Activated CD4-positive, alpha-beta memory T cell treated with anti-CD3 and anti-CD28 coated beads for 36 hours (primary cell): ENCODE results near the gene AGO3. TPM values are rescaled to one million over a fixed set of nuclear protein-coding genes. Genes with fewer than 3 reads are reported as not detected.
"Not testable (repeated sequence)": the region's sequence is repeated elsewhere in the genome, so short reads cannot be mapped to it uniquely, and the experiment has no call there.

Experiments used
- CTCF ChIA-PET: fragments of 350-600 bp; sonication (Branson Sonifier 250); formaldehyde crosslinking; loops from one replicate; lab custom pipeline; 2021; ENCODE audit warnings: antibody characterized with exemption, inconsistent platforms; lab: Charles Lee
- POLR2A ChIA-PET: fragments of 350-600 bp; sonication (Branson Sonifier 250); formaldehyde crosslinking; loops from one replicate; lab custom pipeline; 2021; ENCODE audit warnings: antibody characterized with exemption; lab: Charles Lee
- DNase-seq: peaks from one replicate; pipeline ENCODE4 v3.0.0-alpha.2; 2020
- H3K27ac Mint-ChIP-seq: one replicate; pipeline ENCODE4 v1.8.0; 2021; ENCODE audit warnings: mixed read lengths
- H3K27me3 Mint-ChIP-seq: one replicate; pipeline ENCODE4 v1.8.0; 2021; ENCODE audit warnings: mixed read lengths
- H3K36me3 Mint-ChIP-seq: one replicate; pipeline ENCODE4 v1.8.0; 2021; ENCODE audit warnings: mixed read lengths
- H3K4me1 Mint-ChIP-seq: one replicate; pipeline ENCODE4 v1.8.0; 2021; ENCODE audit warnings: low read depth, mixed read lengths
- H3K4me3 Mint-ChIP-seq: one replicate; pipeline ENCODE4 v1.8.0; 2021; ENCODE audit warnings: mild to moderate bottlenecking, mixed read lengths
- H3K9me3 Mint-ChIP-seq: one replicate; pipeline ENCODE4 v1.8.0; 2021; ENCODE audit warnings: mixed read lengths
- intact Hi-C: fragments of 100-400 bp; cut with micrococcal nuclease; formaldehyde crosslinking; loops from one replicate; pipeline ENCODE4 v1.15.1; 2023
- total RNA-seq, 2 experiments: library from RNA; stranded (reverse); gene quantifications; one replicate each; pipeline ENCODE4 v1.2.3, GENCODE V29; 2021

AGO3 gene
- total RNA-seq, 2 experiments from 2014 or later, result 23.1 to 25.3 TPM

DNA sequence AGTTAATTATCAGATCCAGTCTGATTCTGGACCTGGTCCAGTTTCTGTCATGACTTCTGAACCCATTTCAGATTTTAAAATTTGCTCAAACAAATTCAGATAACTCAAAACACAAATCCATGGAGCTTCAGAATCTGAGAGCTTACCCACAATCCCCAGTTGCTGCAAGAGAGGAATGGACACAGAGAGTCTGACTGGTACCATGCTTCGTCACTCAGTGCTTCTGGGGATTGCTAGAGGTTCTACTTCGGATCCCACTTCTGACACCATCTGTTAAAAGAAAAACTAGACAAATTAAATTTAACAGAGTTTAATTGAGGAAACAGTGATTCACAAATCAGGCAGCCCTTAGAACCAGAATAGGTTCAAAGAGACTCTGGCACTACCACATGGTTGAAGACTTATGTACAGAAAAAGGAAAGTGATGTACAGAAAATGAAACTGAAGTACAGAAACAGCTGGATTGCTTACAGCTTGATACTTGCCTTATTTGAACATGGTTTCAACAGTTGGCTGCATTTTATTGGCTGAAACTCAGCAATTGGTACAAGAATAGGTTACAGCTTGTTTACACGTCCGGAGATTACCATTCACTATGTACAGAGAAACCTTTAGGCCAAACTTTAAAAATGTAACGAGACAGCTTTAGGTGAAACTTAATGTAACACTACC is 92.3 kb downstream of the AGO3 start:
- ChIA-PET POLR2A (no interaction called here), CTCF (no interaction called here)
- H3K36me3 Mint-ChIP-seq, result peaks cover 33% of the 10 kb centered on the region
- intact Hi-C loops, result loop anchor here (10.0 kb wide), 1 partner anchor 88 kb away; the partner anchor contains the start of gene AGO3
- no peak overlapping the region for H3K4me3 Mint-ChIP-seq
- H3K27ac Mint-ChIP-seq, result peak overlapping the region; percentile 34
- DNase-seq, result no peak
- peaks cover 2% of the 10 kb centered on the region for H3K9me3 Mint-ChIP-seq
- H3K4me1 Mint-ChIP-seq, result peaks cover 7% of the 10 kb centered on the region
- H3K27me3 Mint-ChIP-seq, result no peaks in the 10 kb centered on the region

DNA sequence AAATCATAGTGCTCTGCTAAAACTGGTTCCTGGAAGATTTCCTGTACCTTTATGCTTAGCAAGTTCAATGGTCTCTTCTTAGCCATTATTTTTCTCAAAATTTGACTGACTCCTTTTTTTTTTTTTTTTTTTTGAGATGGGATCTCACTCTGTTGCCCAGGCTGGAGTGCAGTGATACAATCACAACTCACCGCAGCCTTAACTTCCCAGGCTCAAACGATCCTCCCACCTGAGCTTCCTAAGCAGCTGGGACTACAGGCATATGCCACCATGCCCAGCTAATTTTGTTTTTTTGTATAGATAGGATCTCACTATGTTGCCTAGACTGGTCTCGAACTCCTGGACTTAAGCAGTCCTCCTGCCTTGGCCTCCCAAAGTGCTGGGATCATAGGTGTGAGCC is 93.1 kb downstream of the AGO3 start:
- Mint-ChIP-seq H3K27ac (peak overlapping the region; percentile 34), H3K36me3 (peaks cover 36% of the 10 kb centered on the region)
- DNase-seq, POLR2A ChIA-PET, H3K9me3 Mint-ChIP-seq, H3K27me3 Mint-ChIP-seq, CTCF ChIA-PET, H3K4me3 Mint-ChIP-seq, H3K4me1 Mint-ChIP-seq: not testable (repeated sequence)
- intact Hi-C loops, result loop anchor here (10.0 kb wide), 1 partner anchor 89 kb away; the partner anchor contains the start of gene AGO3

DNA sequence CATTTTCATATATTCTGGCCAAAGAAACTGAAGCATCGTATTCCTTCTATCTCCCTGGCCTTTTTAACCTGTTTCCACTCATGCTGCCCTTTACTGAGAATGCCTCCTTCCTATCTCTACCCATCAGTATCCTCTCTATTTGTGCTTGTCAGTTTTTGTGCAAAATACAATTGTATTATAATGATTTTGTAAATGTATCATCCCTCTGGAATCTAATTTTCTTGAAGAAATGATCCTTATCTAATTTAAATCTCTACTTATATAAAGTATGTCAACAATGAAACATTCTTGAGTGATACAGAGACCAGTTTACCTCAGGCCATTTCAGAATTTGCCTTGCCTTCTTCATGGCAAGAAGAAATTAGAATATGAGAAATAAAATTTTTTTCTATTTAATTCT is 93.9 kb downstream of the AGO3 start:
- no peak overlapping the region for H3K4me3 Mint-ChIP-seq
- no peak overlapping the region for H3K27ac Mint-ChIP-seq
- CTCF ChIA-PET, result no interaction called here
- H3K36me3 Mint-ChIP-seq, result peaks cover 33% of the 10 kb centered on the region
- POLR2A ChIA-PET, result no interaction called here
- DNase-seq, result no peak
- intact Hi-C loops, result loop anchor here (10.0 kb wide), 1 partner anchor 90 kb away; the partner anchor contains the start of gene AGO3
- H3K27me3 Mint-ChIP-seq, result no peaks in the 10 kb centered on the region
- H3K9me3 Mint-ChIP-seq, result peaks cover 5% of the 10 kb centered on the region
- peaks cover 7% of the 10 kb centered on the region for H3K4me1 Mint-ChIP-seq

DNA sequence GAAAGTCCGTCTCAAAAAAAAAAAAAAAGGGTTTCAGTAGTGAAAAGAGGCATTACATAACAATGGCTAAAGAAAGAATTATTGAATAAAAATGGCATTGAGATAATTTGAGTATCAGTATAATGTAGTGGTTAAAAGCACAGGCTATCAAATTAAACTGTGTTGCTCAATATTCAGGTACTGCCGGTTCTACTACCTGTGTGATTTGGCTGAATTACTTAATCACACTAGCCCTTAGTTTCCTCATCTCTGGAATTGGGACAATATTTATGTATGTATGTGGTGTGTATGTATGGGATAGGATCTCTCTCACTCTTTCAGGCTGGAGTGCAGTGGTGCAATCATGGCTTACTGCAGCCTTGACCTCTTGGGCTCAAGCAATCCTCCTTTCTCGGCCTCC is 96.9 kb downstream of the AGO3 start:
- peaks cover 35% of the 10 kb centered on the region for H3K36me3 Mint-ChIP-seq
- ChIA-PET POLR2A (no interaction called here), CTCF (no interaction called here)
- no peak for DNase-seq
- no peak overlapping the region for H3K4me3 Mint-ChIP-seq
- H3K4me1 Mint-ChIP-seq, result peaks cover 7% of the 10 kb centered on the region
- H3K27me3 Mint-ChIP-seq, result no peaks in the 10 kb centered on the region
- H3K27ac Mint-ChIP-seq, result no peak overlapping the region
- H3K9me3 Mint-ChIP-seq, result peaks cover 5% of the 10 kb centered on the region
- intact Hi-C loops, result loop anchor here (10.0 kb wide), 1 partner anchor 93 kb away; the partner anchor contains the start of gene AGO3

GRCh38 chr1:36031441-36031840 is 100.5 kb downstream of the AGO3 start:
- H3K36me3 Mint-ChIP-seq, result peaks cover 32% of the 10 kb centered on the region
- no peaks in the 10 kb centered on the region for H3K4me1 Mint-ChIP-seq

GRCh38 chr1:36034692-36035091 is 103.8 kb downstream of the AGO3 start:
- no peaks in the 10 kb centered on the region for H3K27me3 Mint-ChIP-seq
- intact Hi-C loops, result no loop called here
- H3K4me3 Mint-ChIP-seq, result no peak overlapping the region
- H3K4me1 Mint-ChIP-seq, result no peaks in the 10 kb centered on the region
- ChIA-PET CTCF (no interaction called here), POLR2A (no interaction called here)
- DNase-seq, result no peak
- no peaks in the 10 kb centered on the region for H3K9me3 Mint-ChIP-seq
- no peak overlapping the region for H3K27ac Mint-ChIP-seq
- H3K36me3 Mint-ChIP-seq, result peaks cover 24% of the 10 kb centered on the region

More at GRCh38 chr1:36031441-36031840, 100.5 kb downstream of the AGO3 start:
- Mint-ChIP-seq H3K9me3 (peaks cover 5% of the 10 kb centered on the region), H3K27me3 (no peaks in the 10 kb centered on the region), H3K27ac (no peak overlapping the region), H3K4me3 (no peak overlapping the region)
- ChIA-PET POLR2A (no interaction called here), CTCF (no interaction called here)
- no peak for DNase-seq
- intact Hi-C loops, result no loop called here

- Mint-ChIP-seq H3K9me3 (no peaks in the 10 kb centered on the region), H3K36me3 (peaks cover 27% of the 10 kb centered on the region), H3K27me3 (no peaks in the 10 kb centered on the region), H3K4me3 (no peak overlapping the region), H3K27ac (no peak overlapping the region), H3K4me1 (no peaks in the 10 kb centered on the region)
- CTCF ChIA-PET, result no interaction called here
- no peak for DNase-seq
- intact Hi-C loops, result no loop called here
- POLR2A ChIA-PET, result no interaction called here
These were observed 104.2 kb downstream of the AGO3 start for GRCh38 chr1:36035154-36035553.

- H3K27ac Mint-ChIP-seq, result no peak overlapping the region
- H3K4me1 Mint-ChIP-seq, result no peaks in the 10 kb centered on the region
- intact Hi-C loops, result no loop called here
- DNase-seq, result no peak
- H3K4me3 Mint-ChIP-seq, result no peak overlapping the region
- H3K9me3 Mint-ChIP-seq, result no peaks in the 10 kb centered on the region
- ChIA-PET POLR2A (no interaction called here), CTCF (no interaction called here)
- H3K27me3 Mint-ChIP-seq, result no peaks in the 10 kb centered on the region
- H3K36me3 Mint-ChIP-seq, result peaks cover 24% of the 10 kb centered on the region
These were observed 109.3 kb downstream of the AGO3 start for GRCh38 chr1:36040238-36040637.

DNA sequence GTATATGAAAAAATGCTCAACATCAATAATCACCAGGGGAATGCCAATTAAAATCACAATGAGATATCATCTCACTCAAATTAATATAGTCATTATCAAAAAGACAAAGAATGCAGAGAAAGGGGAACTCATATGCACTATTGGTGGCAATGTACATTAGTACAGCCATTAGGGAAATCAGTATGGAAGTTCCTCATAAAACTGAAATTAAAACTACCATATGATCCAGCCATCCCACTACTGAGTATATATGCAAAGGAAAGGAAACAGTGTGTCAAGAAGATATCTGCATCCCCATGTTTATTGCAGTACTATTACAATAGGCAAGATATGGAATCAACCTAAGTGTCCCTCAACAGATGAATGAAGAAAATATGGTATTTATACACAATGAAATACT is 120.9 kb downstream of the AGO3 start:
- no peak overlapping the region for H3K27ac Mint-ChIP-seq
- H3K9me3 Mint-ChIP-seq, result peaks cover 3% of the 10 kb centered on the region
- peaks cover 24% of the 10 kb centered on the region for H3K36me3 Mint-ChIP-seq
- no peak overlapping the region for H3K4me3 Mint-ChIP-seq
- intact Hi-C loops, result no loop called here
- DNase-seq, result no peak
- H3K4me1 Mint-ChIP-seq, result no peaks in the 10 kb centered on the region
- CTCF ChIA-PET, result no interaction called here
- no peaks in the 10 kb centered on the region for H3K27me3 Mint-ChIP-seq
- POLR2A ChIA-PET, result no interaction called here

DNA sequence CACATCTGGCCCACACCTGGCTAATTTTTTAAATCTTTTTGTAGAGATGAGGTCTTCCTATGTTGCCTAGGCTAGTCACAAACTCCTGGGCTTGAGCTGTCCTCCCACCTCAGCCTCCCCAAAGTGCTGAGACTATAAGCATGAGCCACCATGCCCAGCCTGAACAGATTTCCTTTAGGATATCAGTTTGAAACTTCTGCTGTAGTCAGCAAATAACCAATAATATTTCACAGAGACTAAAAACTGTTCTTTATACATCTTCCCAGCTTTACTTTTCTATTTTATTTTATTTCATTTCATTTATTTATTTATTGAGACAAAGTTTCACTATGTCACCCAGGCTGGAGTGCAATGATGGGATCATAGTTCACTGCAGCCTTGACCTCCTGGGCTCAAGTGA is 123.1 kb downstream of the AGO3 start:
- H3K27me3 Mint-ChIP-seq, result no peaks in the 10 kb centered on the region
- intact Hi-C loops, result no loop called here
- ChIA-PET POLR2A (no interaction called here), CTCF (interaction anchor here (0.6 kb wide), 1 partner anchor 1270 kb away, joined by 3 read pairs; no protein-coding TSS in a partner anchor)
- H3K4me1 Mint-ChIP-seq, result no peaks in the 10 kb centered on the region
- H3K4me3 Mint-ChIP-seq, result no peak overlapping the region
- H3K36me3 Mint-ChIP-seq, result peaks cover 9% of the 10 kb centered on the region
- DNase-seq, result no peak
- no peak overlapping the region for H3K27ac Mint-ChIP-seq
- H3K9me3 Mint-ChIP-seq, result no peaks in the 10 kb centered on the region

DNA sequence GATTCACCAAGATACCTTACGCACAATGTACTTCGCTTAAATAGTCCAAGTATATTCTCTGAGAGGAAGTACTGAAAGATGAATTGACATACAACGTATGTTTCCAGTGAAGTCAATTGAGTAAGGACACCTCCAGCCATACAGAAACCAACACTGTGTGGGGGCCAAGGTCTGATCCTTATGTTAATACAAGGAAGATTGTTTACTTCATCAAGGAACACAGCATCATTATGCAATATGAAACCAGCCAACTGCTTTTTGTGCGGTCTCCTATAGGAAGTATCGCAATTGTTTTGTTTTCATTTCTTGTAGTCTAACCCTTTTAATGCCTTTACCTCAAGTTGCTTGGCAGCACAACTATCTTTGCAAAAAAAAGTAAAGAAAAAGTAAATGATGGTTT is 124.8 kb downstream of the AGO3 start:
- ChIA-PET CTCF (no interaction called here), POLR2A (no interaction called here)
- DNase-seq, result no peak
- Mint-ChIP-seq H3K36me3 (peaks cover 6% of the 10 kb centered on the region), H3K9me3 (no peaks in the 10 kb centered on the region), H3K4me3 (no peak overlapping the region), H3K4me1 (no peaks in the 10 kb centered on the region), H3K27me3 (no peaks in the 10 kb centered on the region), H3K27ac (no peak overlapping the region)
- intact Hi-C loops, result no loop called here

GRCh38 chr1:36062315-36062714 is 131.4 kb downstream of the AGO3 start:
- DNase-seq, result no peak
- intact Hi-C loops, result no loop called here
- Mint-ChIP-seq H3K36me3 (no peaks in the 10 kb centered on the region), H3K9me3 (no peaks in the 10 kb centered on the region), H3K4me3 (no peak overlapping the region), H3K27ac (no peak overlapping the region), H3K4me1 (no peaks in the 10 kb centered on the region), H3K27me3 (no peaks in the 10 kb centered on the region)
- POLR2A ChIA-PET, result no interaction called here
- CTCF ChIA-PET, result no interaction called here

DNA sequence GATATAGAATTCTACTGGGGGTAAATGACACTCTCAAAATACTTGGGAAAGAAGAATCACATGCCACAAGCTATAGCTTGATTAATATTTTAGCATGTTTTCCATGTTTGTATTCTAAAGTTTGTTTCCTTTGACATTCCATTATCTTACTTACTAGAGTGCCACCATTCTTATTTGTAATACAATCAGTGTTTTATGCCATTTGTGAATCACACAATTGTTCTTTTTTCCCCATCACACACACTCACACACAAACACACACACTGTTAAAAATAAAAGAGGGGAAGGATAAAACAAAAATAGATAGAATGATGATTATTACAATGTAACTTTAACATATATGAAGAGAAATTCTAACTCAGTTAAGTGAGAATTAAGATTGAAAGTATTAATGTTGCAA is 137.0 kb downstream of the AGO3 start:
- Mint-ChIP-seq H3K4me1 (no peaks in the 10 kb centered on the region), H3K4me3 (no peak overlapping the region), H3K27ac (no peak overlapping the region), H3K36me3 (no peaks in the 10 kb centered on the region), H3K27me3 (no peaks in the 10 kb centered on the region), H3K9me3 (no peaks in the 10 kb centered on the region)
- ChIA-PET POLR2A (no interaction called here), CTCF (no interaction called here)
- no peak for DNase-seq
- intact Hi-C loops, result no loop called here
